Endodermal cell (in vitro differentiated cells): ENCODE measurements around the gene PPP1R3F. TPM values are rescaled to one million over a fixed set of nuclear protein-coding genes. Genes with fewer than 3 reads are reported as not detected.
"Not testable (repeated sequence)": the region's sequence is repeated elsewhere in the genome, so short reads cannot be mapped to it uniquely, and the experiment has no call there.

Experiments
- DNase-seq: peaks from one replicate; pipeline ENCODE4 v3.0.0-alpha.2; 2017
- H3K27ac ChIP-seq: 2 replicates; pipeline ENCODE4 v1.5.1; 2013; ENCODE audit warnings: mild to moderate bottlenecking, low read depth, low read length, moderate library complexity
- H3K27me3 ChIP-seq: 2 replicates; pipeline ENCODE4 v1.6.1; 2013; ENCODE audit warnings: mild to moderate bottlenecking, low read length, moderate library complexity; ENCODE audit not compliant: insufficient read depth, control insufficient read depth, poor library complexity, severe bottlenecking
- H3K36me3 ChIP-seq: 2 replicates; pipeline ENCODE4 v1.7.0; 2013; ENCODE audit warnings: mild to moderate bottlenecking, low read length, moderate library complexity; ENCODE audit not compliant: control insufficient read depth, insufficient read depth
- H3K4me1 ChIP-seq: one replicate; pipeline ENCODE4 v1.7.0; 2013; ENCODE audit warnings: low read length; ENCODE audit not compliant: control insufficient read depth, insufficient read depth
- H3K4me3 ChIP-seq: 2 replicates; pipeline ENCODE4 v1.5.1; 2013; ENCODE audit warnings: mild to moderate bottlenecking, low read length, moderate library complexity
- H3K9ac ChIP-seq: 2 replicates; pipeline ENCODE4 v1.6.1; 2013; ENCODE audit warnings: mild to moderate bottlenecking, low read length, moderate library complexity; ENCODE audit not compliant: poor library complexity, severe bottlenecking; ENCODE audit errors: extremely low read depth
- H3K9me3 ChIP-seq: 2 replicates; pipeline ENCODE4 v1.6.1; 2013; ENCODE audit warnings: mild to moderate bottlenecking, low read length, moderate library complexity; ENCODE audit not compliant: control insufficient read depth
- H3K27ac Mint-ChIP-seq: 2 replicates; pipeline ENCODE4 v1.8.0; 2020; ENCODE audit warnings: mixed read lengths
- H3K27me3 Mint-ChIP-seq: 2 replicates; pipeline ENCODE4 v1.8.0; 2021; ENCODE audit warnings: mild to moderate bottlenecking, mixed read lengths; ENCODE audit not compliant: insufficient read depth
- H3K36me3 Mint-ChIP-seq: 2 replicates; pipeline ENCODE4 v1.8.0; 2020; ENCODE audit warnings: low read depth, mixed read lengths
- H3K4me1 Mint-ChIP-seq: 2 replicates; pipeline ENCODE4 v1.8.0; 2020; ENCODE audit warnings: mixed read lengths
- H3K4me3 Mint-ChIP-seq: 2 replicates; pipeline ENCODE4 v1.8.0; 2020; ENCODE audit warnings: mild to moderate bottlenecking, moderate library complexity, mixed read lengths
- H3K9me3 Mint-ChIP-seq: 2 replicates; pipeline ENCODE4 v1.8.0; 2020; ENCODE audit warnings: mild to moderate bottlenecking, mixed read lengths
- CTCF ChIP-seq: fragments of 200-600 bp; sonication (generic); conservative IDR thresholded peaks from 2 replicates; pipeline ENCODE4 v1.5.0; 2021; ENCODE audit warnings: antibody characterized with exemption, mild to moderate bottlenecking
- WGBS, 2 experiments: methylation state at CpG; one replicate each; pipeline versions ENCODE4 v1.1.5 to v1.1.7; 2013; ENCODE audit warnings: missing lambda C conversion rate in 2 of 2, mixed read lengths in 1 of 2; ENCODE audit not compliant: insufficient coverage in 1 of 2, insufficient read length in 1 of 2; 5-methylcytosine and 5-hydroxymethylcytosine counted together
- total RNA-seq, 2 donors: library from RNA; stranded (reverse); fragmentation: NEBNext Ultra II Directional in 1 of 2; extraction: Animal tissue kit (Norgen Biotek cat#: 25700) in 1 of 2; gene quantifications; 2 replicates in 1 of 2; 3 replicates in 1 of 2; pipeline ENCODE4 v1.2.1, GENCODE V29; 2021

PPP1R3F gene
- total RNA-seq, 2 donors from 2014 or later: 6.9 to 16.6 TPM

GRCh38 chrX:49300703-49301102, 31.1 kb downstream of the PPP1R3F start:
- Histone ChIP-seq H3K4me3 (no peak overlapping the region), H3K36me3 (no peaks in the 10 kb centered on the region), H3K27ac (no peak overlapping the region), H3K4me1 (no peaks in the 10 kb centered on the region), H3K27me3 (no peaks in the 10 kb centered on the region), H3K9ac (no peak overlapping the region), H3K9me3 (no peaks in the 10 kb centered on the region)
- Mint-ChIP-seq H3K4me1 (no peaks in the 10 kb centered on the region), H3K27me3 (no peaks in the 10 kb centered on the region), H3K27ac (no peak overlapping the region), H3K4me3 (no peak overlapping the region), H3K36me3 (no peaks in the 10 kb centered on the region), H3K9me3 (peaks cover 67% of the 10 kb centered on the region)
- TF ChIP-seq CTCF: no peak
- DNase-seq: no peak
- no CpG with 5 or more reads among the region's 1 CpG for WGBS, 2 experiments

DNA sequence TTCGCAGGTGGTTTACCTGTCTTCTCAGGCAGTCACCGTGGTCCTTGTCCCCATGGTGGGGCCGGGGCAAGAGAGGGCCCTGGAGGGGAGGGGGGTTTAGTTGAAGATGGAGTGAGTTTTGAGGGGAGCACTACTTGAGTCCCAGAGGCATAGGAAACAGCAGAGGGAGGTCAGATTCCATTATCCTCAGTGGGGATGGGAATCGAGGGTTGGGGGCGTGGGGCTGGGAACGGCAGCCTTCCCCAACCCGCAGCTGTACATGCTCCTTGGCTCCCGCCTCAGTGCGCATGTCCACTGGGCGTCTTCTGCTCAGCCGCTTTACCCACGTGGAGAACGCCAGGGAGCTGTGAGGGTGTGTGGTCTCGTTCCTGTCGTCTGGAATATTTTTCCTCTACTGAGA, 33.8 kb downstream of the PPP1R3F start, which contains the start of gene GAGE10:
TSS of gene GAGE10 (plus strand) at position 301 of the 400 bp plus-strand sequence. CDS start 1,214 bp downstream, outside the sequence.
- no peak within 1 kb of the TSS for H3K27ac ChIP-seq
- H3K36me3 ChIP-seq: no peaks in the 10 kb centered on the region
- no peak within 1 kb of the TSS for H3K4me3 Mint-ChIP-seq
- no peak for TF ChIP-seq CTCF
- no peaks in the 10 kb centered on the region for H3K27me3 Mint-ChIP-seq
- H3K27me3 ChIP-seq: no peaks in the 10 kb centered on the region
- H3K9ac ChIP-seq: no peak within 1 kb of the TSS
- H3K4me1 Mint-ChIP-seq: no peaks in the 10 kb centered on the region
- no peak for DNase-seq
- H3K9me3 ChIP-seq: no peaks in the 10 kb centered on the region
- peaks cover 60% of the 10 kb centered on the region for H3K9me3 Mint-ChIP-seq
- 85% methylated on average over 15 of the region's 15 CpGs; no CpG with 5 or more reads in 1 of the 2 experiments for WGBS, 2 experiments
- no peak within 1 kb of the TSS for H3K4me3 ChIP-seq
- H3K4me1 ChIP-seq: no peaks in the 10 kb centered on the region
- no peak within 1 kb of the TSS for H3K27ac Mint-ChIP-seq
- no peaks in the 10 kb centered on the region for H3K36me3 Mint-ChIP-seq

DNA sequence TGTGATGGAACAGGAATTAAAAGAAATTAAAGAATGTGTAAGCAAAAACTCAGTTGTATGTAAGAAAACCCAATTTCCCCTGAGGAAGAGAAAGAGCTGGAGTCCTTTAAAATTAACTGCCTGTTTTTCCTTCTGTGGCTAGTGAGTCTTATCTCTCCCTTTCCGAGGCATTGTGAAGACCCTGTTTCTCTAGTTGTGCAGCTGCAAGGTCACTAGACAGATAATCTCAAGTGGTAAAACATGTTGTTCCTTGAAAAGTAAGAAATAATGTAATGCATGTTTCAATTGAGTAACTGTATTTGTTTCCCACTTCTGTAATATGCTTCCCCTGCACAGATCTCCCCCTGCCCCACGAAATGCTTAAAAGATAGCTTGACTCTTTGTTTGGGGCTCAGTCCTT, 38.2 kb downstream of the PPP1R3F start:
- peaks cover 54% of the 10 kb centered on the region for H3K9me3 Mint-ChIP-seq
- not testable (repeated sequence) for H3K27me3 Mint-ChIP-seq, H3K36me3 Mint-ChIP-seq

More for the DNA sequence above, 38.2 kb downstream of the PPP1R3F start:
- H3K27ac Mint-ChIP-seq, H3K27me3 ChIP-seq, H3K9ac ChIP-seq, H3K4me1 ChIP-seq, H3K27ac ChIP-seq, H3K36me3 ChIP-seq, H3K4me1 Mint-ChIP-seq, DNase-seq, H3K9me3 ChIP-seq, H3K4me3 Mint-ChIP-seq, H3K4me3 ChIP-seq: not testable (repeated sequence)
- WGBS, 2 experiments: 90% methylated on average over 2 of the region's 2 CpGs; no CpG with 5 or more reads in 1 of the 2 experiments
